KMS-11 (cell line): ENCODE measurements around the gene EVA1C.
"Not testable (repeated sequence)": the region's sequence is repeated elsewhere in the genome, so short reads cannot be mapped to it uniquely, and the experiment has no call there.

Experiments used
- H2AFZ ChIP-seq: fragments of 200-600 bp; sonication (generic); 2 replicates; pipeline ENCODE4 v1.6.1; 2016; ENCODE audit warnings: antibody characterized with exemption, mixed run types, low read depth
- H3K27ac ChIP-seq: fragments of 200-600 bp; sonication (generic); 2 replicates; pipeline ENCODE4 v1.6.1; 2016; ENCODE audit warnings: mild to moderate bottlenecking, mixed run types
- H3K27me3 ChIP-seq: fragments of 200-600 bp; sonication (generic); 2 replicates; pipeline ENCODE4 v1.6.1; 2017; ENCODE audit warnings: mild to moderate bottlenecking, low read depth, mixed run types, moderate library complexity; ENCODE audit not compliant: insufficient read depth
- H3K36me3 ChIP-seq: fragments of 200-600 bp; sonication (generic); 2 replicates; pipeline ENCODE4 v1.6.1; 2017; ENCODE audit warnings: mild to moderate bottlenecking, mixed run types; ENCODE audit not compliant: insufficient read depth
- H3K4me1 ChIP-seq: fragments of 200-600 bp; sonication (generic); 2 replicates; pipeline ENCODE4 v1.6.1; 2016; ENCODE audit warnings: mild to moderate bottlenecking, low read depth, mixed run types; ENCODE audit not compliant: poor library complexity, severe bottlenecking
- H3K4me2 ChIP-seq: fragments of 200-600 bp; sonication (generic); 2 replicates; pipeline ENCODE4 v1.7.0; 2016; ENCODE audit warnings: mild to moderate bottlenecking, mixed run types
- H3K4me3 ChIP-seq: fragments of 200-600 bp; sonication (generic); IDR thresholded peaks from 2 replicates; pipeline ENCODE4 v1.6.1; 2017; ENCODE audit warnings: low read depth, low read length, mixed read lengths; ENCODE audit not compliant: insufficient read depth
- H3K79me2 ChIP-seq: fragments of 200-600 bp; sonication (generic); 2 replicates; pipeline ENCODE4 v1.6.1; 2016; ENCODE audit warnings: low read depth, mixed run types; ENCODE audit not compliant: insufficient read depth
- H3K9ac ChIP-seq: fragments of 200-600 bp; sonication (generic); 2 replicates; pipeline ENCODE4 v1.6.1; 2016; ENCODE audit warnings: mild to moderate bottlenecking, mixed run types
- H4K20me1 ChIP-seq: fragments of 200-600 bp; sonication (generic); 2 replicates; pipeline ENCODE4 v1.6.1; 2016; ENCODE audit warnings: mild to moderate bottlenecking, mixed run types; ENCODE audit not compliant: insufficient read depth
- TF ChIP-seq, protein P1 (sequence below): fragments of 200-600 bp; sonication (generic); conservative IDR thresholded peaks from 2 replicates; pipeline ENCODE4 v1.6.1; 2017; ENCODE audit warnings: low read depth, mild to moderate bottlenecking, antibody characterized with exemption, low read length, moderate library complexity, mixed read lengths

The EVA1C gene

DNA sequence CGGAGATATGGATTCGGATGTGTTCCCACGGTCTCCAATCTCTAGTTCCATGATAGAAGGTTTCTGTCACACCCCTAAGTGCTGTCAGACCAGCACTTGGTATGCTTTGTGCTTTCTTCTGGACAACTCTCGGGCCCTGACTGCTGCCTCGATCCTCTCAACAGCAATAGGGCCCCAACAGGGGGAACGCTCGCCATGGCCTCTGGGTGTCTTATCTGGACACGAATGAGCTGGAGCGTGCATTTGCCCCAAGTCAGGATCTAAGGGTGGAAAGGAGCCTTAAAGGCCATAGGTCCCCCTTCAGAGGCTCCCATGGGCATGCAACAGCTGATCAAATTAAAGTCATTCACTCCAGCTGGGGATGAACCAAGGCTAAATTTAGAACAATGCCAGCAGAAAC lies 96.1 kb downstream of the EVA1C start:
- Histone ChIP-seq H3K4me3 (no peak overlapping the region), H3K27me3 (no peaks in the 10 kb centered on the region), H3K79me2 (no peaks in the 10 kb centered on the region), H3K4me1 (no peaks in the 10 kb centered on the region), H4K20me1 (no peaks in the 10 kb centered on the region), H3K27ac (no peak overlapping the region), H3K36me3 (no peaks in the 10 kb centered on the region), H3K4me2 (no peak overlapping the region), H3K9ac (no peak overlapping the region), H2AFZ (no peak overlapping the region)
- TF ChIP-seq, protein P1, sequence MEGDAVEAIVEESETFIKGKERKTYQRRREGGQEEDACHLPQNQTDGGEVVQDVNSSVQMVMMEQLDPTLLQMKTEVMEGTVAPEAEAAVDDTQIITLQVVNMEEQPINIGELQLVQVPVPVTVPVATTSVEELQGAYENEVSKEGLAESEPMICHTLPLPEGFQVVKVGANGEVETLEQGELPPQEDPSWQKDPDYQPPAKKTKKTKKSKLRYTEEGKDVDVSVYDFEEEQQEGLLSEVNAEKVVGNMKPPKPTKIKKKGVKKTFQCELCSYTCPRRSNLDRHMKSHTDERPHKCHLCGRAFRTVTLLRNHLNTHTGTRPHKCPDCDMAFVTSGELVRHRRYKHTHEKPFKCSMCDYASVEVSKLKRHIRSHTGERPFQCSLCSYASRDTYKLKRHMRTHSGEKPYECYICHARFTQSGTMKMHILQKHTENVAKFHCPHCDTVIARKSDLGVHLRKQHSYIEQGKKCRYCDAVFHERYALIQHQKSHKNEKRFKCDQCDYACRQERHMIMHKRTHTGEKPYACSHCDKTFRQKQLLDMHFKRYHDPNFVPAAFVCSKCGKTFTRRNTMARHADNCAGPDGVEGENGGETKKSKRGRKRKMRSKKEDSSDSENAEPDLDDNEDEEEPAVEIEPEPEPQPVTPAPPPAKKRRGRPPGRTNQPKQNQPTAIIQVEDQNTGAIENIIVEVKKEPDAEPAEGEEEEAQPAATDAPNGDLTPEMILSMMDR, result no peak

DNA sequence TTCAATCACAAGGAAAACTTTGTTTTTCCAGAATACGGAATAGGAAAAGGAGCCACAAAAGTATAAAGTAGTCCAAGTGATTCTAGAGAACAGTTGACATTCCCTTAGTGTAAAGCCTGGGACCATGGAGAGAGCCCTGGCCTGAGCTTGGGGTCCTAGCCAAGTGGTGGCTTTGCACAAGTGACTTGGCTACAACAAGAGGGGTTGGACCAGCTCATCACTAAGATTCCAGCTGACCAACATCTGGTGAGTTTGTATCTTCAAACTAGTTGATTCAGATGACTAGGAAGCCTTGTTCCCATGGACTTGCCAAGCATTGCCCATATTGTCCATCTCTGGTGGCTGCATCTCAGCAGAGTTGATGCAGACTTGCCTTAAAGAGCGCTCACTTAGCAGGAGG lies 96.5 kb downstream of the EVA1C start:
- H2AFZ ChIP-seq, H3K4me1 ChIP-seq, H3K9ac ChIP-seq, H4K20me1 ChIP-seq, H3K36me3 ChIP-seq, H3K27ac ChIP-seq, H3K27me3 ChIP-seq, H3K4me3 ChIP-seq, H3K79me2 ChIP-seq, H3K4me2 ChIP-seq: not testable (repeated sequence)

DNA sequence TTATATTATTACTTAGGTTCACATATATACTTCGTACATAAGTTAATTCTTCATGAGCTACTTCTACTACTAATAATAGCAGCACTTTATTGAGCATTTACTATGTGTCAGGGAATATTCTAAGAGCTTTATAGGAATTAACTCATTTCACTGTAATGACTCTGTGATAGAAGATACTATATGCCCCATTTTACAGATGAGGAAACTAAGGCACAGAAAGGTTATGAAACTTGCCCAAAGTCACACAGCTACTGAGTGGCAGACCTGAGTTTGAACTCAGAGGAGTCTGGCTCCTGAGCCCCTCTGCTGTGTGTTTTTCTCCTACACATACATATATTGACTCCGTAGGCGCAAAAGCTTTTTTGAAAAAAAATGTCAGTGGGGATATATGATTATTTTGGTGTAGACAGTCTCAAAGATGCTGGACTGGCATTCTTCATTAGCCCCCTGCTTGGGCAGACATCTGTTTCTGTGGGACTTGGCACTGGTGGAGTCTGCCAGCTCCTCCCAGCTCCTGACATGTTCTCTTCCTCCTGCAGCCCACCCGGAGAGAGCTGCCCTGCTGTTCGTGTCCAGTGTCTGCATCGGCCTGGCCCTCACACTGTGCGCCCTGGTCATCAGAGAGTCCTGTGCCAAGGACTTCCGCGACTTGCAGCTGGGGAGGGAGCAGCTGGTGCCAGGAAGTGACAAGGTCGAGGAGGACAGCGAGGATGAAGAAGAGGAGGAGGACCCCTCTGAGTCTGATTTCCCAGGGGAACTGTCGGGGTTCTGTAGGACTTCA lies 102.0 kb downstream of the EVA1C start:
- Histone ChIP-seq H3K4me2 (no peak overlapping the region), H3K27me3 (no peaks in the 10 kb centered on the region)

DNA sequence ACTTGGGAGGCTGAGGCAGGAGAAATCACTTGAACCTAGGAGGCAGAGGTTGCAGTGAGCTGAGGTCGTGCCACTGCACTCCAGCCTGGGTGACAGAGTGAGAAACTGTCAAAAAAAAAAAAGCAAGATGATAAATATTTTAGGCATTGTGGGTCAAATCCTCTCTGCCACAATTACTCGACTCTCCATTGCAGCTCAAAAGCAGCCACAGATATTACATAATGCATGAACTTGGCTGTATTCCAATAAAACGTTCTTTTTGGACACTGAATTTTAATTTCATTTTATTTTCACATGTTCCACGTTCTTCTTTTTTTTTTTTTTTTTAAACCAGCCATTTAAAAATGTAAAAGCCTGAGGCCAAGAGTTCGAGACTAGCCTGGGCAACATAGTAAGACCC lies 103.4 kb downstream of the EVA1C start:
- Histone ChIP-seq H3K4me1 (no peaks in the 10 kb centered on the region), H3K4me3 (no peak overlapping the region), H4K20me1 (no peaks in the 10 kb centered on the region), H2AFZ (no peak overlapping the region), H3K9ac (no peak overlapping the region), H3K4me2 (no peak overlapping the region), H3K27me3 (no peaks in the 10 kb centered on the region), H3K79me2 (no peaks in the 10 kb centered on the region), H3K36me3 (no peaks in the 10 kb centered on the region), H3K27ac (no peak overlapping the region)
- TF ChIP-seq, protein P1, result no peak

More for the DNA sequence above, 102.0 kb downstream of the EVA1C start:
- no peaks in the 10 kb centered on the region for H3K4me1 ChIP-seq
- no peak overlapping the region for H3K4me3 ChIP-seq
- no peaks in the 10 kb centered on the region for H4K20me1 ChIP-seq
- no peak overlapping the region for H3K9ac ChIP-seq
- no peak overlapping the region for H2AFZ ChIP-seq
- H3K79me2 ChIP-seq, result no peaks in the 10 kb centered on the region
- H3K27ac ChIP-seq, result no peak overlapping the region
- TF ChIP-seq, protein P1, result no peak
- H3K36me3 ChIP-seq, result no peaks in the 10 kb centered on the region
